ENCODE data around the gene SERPINB10.

The SERPINB10 gene

DNA sequence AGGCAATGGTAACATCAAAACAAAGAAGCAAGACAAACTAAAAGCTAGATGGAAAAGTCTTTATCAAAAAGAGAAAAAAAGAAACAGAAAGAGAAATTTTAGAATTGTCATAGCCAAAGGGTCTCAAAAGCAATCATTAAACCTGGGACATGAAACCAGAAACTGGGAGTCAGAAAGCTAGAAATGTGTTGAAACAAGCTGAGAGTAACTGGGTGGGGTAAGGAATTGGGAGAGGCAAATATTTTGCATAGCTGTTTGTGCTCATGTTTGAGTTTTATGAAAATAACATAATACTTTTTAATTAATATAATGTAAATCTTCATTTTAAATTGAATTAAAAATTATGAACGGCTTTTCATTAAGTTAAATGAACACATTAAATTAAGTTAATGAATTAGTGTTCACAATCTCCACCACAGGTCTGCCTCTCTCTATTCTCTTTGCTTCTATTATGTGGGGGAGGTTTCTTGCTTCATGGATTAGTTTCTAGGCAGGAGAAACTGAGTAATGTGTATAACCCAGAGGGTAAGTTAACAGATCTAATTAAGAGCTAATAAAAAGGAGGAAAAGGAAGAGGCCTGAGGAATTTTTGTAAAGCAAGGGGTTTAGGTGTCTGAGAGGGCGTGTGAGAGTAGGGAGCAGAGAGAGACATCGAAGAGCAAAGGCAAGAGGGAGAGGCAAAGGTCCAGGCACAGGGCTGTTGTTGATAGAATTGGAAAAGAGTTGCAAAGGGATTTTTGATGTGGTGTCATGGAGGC lies 40.2 kb upstream of the SERPINB10 start:
- Histone ChIP-seq H2BK120ac (ENCODE audit: insufficient read depth, low read length, poor library complexity) (no peak overlapping the region), H4K12ac (ENCODE audit: low read depth, low read length) (no peak overlapping the region), H2BK12ac (ENCODE audit: low read length) (no peak overlapping the region), H3K4me1 (ENCODE audit: control insufficient read depth in 1 of 2, insufficient read depth in 2 of 2, low read length in 2 of 2) (no peaks in the 10 kb centered on the region), H3K4me3 (ENCODE audit: low read depth, low read length) (no peak overlapping the region), H3K4ac (ENCODE audit: low read depth, low read length) (no peak overlapping the region), H2AFZ (ENCODE audit: insufficient read depth, low read length, poor library complexity) (no peak overlapping the region), H3K23ac (ENCODE audit: low read length) (no peak overlapping the region), H2AK5ac (ENCODE audit: low read length) (no peak overlapping the region), H3K79me2 (ENCODE audit: control insufficient read depth, insufficient read depth, low read length, poor library complexity) (no peaks in the 10 kb centered on the region), H3K79me1 (ENCODE audit: low read length) (no peaks in the 10 kb centered on the region), H2BK5ac (ENCODE audit: low read depth, low read length, poor library complexity) (no peak overlapping the region), H3K27me3 (ENCODE audit: insufficient read depth, low read length) (no peaks in the 10 kb centered on the region), H3K36me3 (ENCODE audit: control insufficient read depth in 1 of 2, insufficient read depth in 2 of 2, low read length in 2 of 2) (no peaks in the 10 kb centered on the region), H4K91ac (ENCODE audit: low read depth, low read length) (no peak overlapping the region), H3K9me3 (ENCODE audit: insufficient read depth, low read depth, low read length) (no peaks in the 10 kb centered on the region), H3K14ac (ENCODE audit: low read length) (no peak overlapping the region), H3K9ac (ENCODE audit: low read length) (no peak overlapping the region), H4K8ac (ENCODE audit: low read depth, low read length) (no peak overlapping the region), H3K18ac (ENCODE audit: low read length) (no peak overlapping the region), H3K4me2 (ENCODE audit: low read length) (no peak overlapping the region), H3K27ac (ENCODE audit: low read depth, low read length) (no peak overlapping the region)
- WGBS (ENCODE audit: extremely low coverage, insufficient coverage, insufficient read length): no CpG with 5 or more reads among the region's 3 CpGs
- peak in 1 of 2 donors; percentile 36 for DNase-seq

DNA sequence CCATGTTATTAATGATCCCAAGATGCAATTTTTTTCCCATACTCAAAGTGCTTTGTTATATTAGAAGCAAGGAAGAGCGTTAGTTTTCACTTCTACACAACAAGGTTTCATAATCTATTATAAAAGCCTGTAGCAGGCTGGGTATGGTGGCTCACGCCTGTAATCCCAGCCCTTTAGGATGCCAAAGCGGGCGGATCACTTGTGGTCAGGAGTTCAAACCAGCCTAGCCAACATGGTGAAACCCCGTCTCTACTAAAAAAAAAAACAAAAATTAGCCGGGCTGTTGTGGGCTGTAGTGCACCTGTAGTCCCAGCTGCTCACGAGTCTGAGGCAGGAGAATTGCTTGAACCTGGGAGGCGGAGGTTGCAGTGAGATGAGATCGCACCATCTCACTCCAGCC lies 39.2 kb upstream of the SERPINB10 start:
- Histone ChIP-seq H3K23ac (ENCODE audit: low read length) (no peak overlapping the region), H4K8ac (ENCODE audit: low read depth, low read length) (no peak overlapping the region), H3K4me2 (ENCODE audit: low read length) (no peak overlapping the region), H3K79me2 (ENCODE audit: control insufficient read depth, insufficient read depth, low read length, poor library complexity) (no peaks in the 10 kb centered on the region), H4K12ac (ENCODE audit: low read depth, low read length) (no peak overlapping the region), H3K4me3 (ENCODE audit: low read depth, low read length) (no peak overlapping the region), H2BK5ac (ENCODE audit: low read depth, low read length, poor library complexity) (no peak overlapping the region), H3K9ac (ENCODE audit: low read length) (no peak overlapping the region), H3K27ac (ENCODE audit: low read depth, low read length) (no peak overlapping the region), H2BK12ac (ENCODE audit: low read length) (no peak overlapping the region), H2AK5ac (ENCODE audit: low read length) (no peak overlapping the region), H3K36me3 (ENCODE audit: control insufficient read depth in 1 of 2, insufficient read depth in 2 of 2, low read length in 2 of 2) (no peaks in the 10 kb centered on the region), H3K9me3 (ENCODE audit: insufficient read depth, low read depth, low read length) (no peaks in the 10 kb centered on the region), H3K14ac (ENCODE audit: low read length) (no peak overlapping the region), H3K79me1 (ENCODE audit: low read length) (no peaks in the 10 kb centered on the region), H4K91ac (ENCODE audit: low read depth, low read length) (no peak overlapping the region), H3K27me3 (ENCODE audit: insufficient read depth, low read length) (no peaks in the 10 kb centered on the region), H2BK120ac (ENCODE audit: insufficient read depth, low read length, poor library complexity) (no peak overlapping the region), H3K4me1 (ENCODE audit: control insufficient read depth in 1 of 2, insufficient read depth in 2 of 2, low read length in 2 of 2) (no peaks in the 10 kb centered on the region), H3K18ac (ENCODE audit: low read length) (no peak overlapping the region), H3K4ac (ENCODE audit: low read depth, low read length) (no peak overlapping the region), H2AFZ (ENCODE audit: insufficient read depth, low read length, poor library complexity) (no peak overlapping the region)
- DNase-seq: peak in 1 of 2 donors; percentile 12
- no CpG with 5 or more reads among the region's 9 CpGs for WGBS (ENCODE audit: extremely low coverage, insufficient coverage, insufficient read length)

DNA sequence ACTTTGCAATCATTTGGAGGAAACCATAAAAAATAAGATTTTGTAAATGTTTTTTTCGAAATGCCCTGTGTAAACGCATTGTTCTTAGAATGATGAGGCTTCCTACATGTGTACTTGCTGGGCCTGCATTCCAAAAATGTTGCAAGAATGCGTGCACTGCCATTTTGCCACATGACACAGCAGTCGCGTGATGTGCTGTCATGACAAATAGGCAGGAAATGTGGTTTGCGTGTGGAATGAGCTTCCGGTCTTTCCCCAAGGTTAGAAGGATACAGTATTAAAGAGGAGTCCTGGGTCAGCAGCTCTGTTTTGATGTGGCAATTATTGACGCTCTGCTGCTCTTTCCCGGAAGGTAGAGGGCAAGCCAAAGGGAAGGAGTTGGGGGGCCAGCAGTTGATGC lies 38.4 kb upstream of the SERPINB10 start:
- DNase-seq: peak; percentile 94 to 99
- Histone ChIP-seq H4K91ac (ENCODE audit: low read depth, low read length) (no peak overlapping the region), H2BK120ac (ENCODE audit: insufficient read depth, low read length, poor library complexity) (no peak overlapping the region), H3K4ac (ENCODE audit: low read depth, low read length) (no peak overlapping the region), H3K79me1 (ENCODE audit: low read length) (no peaks in the 10 kb centered on the region), H4K12ac (ENCODE audit: low read depth, low read length) (no peak overlapping the region), H3K79me2 (ENCODE audit: control insufficient read depth, insufficient read depth, low read length, poor library complexity) (no peaks in the 10 kb centered on the region), H3K18ac (ENCODE audit: low read length) (no peak overlapping the region), H3K27ac (ENCODE audit: low read depth, low read length) (no peak overlapping the region), H4K8ac (ENCODE audit: low read depth, low read length) (no peak overlapping the region), H3K4me2 (ENCODE audit: low read length) (no peak overlapping the region), H3K23ac (ENCODE audit: low read length) (no peak overlapping the region), H3K9ac (ENCODE audit: low read length) (no peak overlapping the region), H2BK5ac (ENCODE audit: low read depth, low read length, poor library complexity) (no peak overlapping the region), H3K14ac (ENCODE audit: low read length) (no peak overlapping the region), H3K27me3 (ENCODE audit: insufficient read depth, low read length) (no peaks in the 10 kb centered on the region), H2AK5ac (ENCODE audit: low read length) (no peak overlapping the region), H3K9me3 (ENCODE audit: insufficient read depth, low read depth, low read length) (no peaks in the 10 kb centered on the region), H2BK12ac (ENCODE audit: low read length) (no peak overlapping the region), H3K36me3 (ENCODE audit: control insufficient read depth in 1 of 2, insufficient read depth in 2 of 2, low read length in 2 of 2) (no peaks in the 10 kb centered on the region), H2AFZ (ENCODE audit: insufficient read depth, low read length, poor library complexity) (no peak overlapping the region), H3K4me3 (ENCODE audit: low read depth, low read length) (no peak overlapping the region), H3K4me1 (ENCODE audit: control insufficient read depth in 1 of 2, insufficient read depth in 2 of 2, low read length in 2 of 2) (no peaks in the 10 kb centered on the region)
- no CpG with 5 or more reads among the region's 9 CpGs for WGBS (ENCODE audit: extremely low coverage, insufficient coverage, insufficient read length)

DNA sequence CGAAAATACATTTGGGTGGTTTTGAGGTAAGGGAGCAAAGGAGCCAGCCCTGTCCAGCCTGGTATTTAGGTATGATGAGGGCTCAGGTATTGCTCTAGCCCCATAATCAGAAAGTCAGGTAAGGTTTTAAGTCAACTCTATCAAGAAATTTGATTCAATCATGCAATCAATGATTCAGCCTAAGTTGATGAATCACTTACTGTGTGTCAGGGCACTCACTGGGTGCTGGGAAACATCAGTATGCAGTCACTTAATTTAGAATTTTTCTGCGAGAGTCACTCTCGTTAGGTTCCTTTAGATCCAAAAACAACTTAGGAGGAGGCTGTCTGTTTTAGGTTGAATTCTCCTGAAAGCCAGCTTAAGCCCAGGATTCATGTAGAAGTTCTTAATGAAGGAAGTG lies 37.9 kb upstream of the SERPINB10 start:
- WGBS (ENCODE audit: extremely low coverage, insufficient coverage, insufficient read length): no CpG with 5 or more reads among the region's 3 CpGs
- H3K27ac ChIP-seq (ENCODE audit: low read depth, low read length): no peak overlapping the region
- no peak overlapping the region for H2BK120ac ChIP-seq (ENCODE audit: insufficient read depth, low read length, poor library complexity)
- H2AFZ ChIP-seq (ENCODE audit: insufficient read depth, low read length, poor library complexity): no peak overlapping the region
- no peaks in the 10 kb centered on the region for H3K9me3 ChIP-seq (ENCODE audit: insufficient read depth, low read depth, low read length)
- no peaks in the 10 kb centered on the region for H3K79me2 ChIP-seq (ENCODE audit: control insufficient read depth, insufficient read depth, low read length, poor library complexity)
- no peaks in the 10 kb centered on the region for H3K36me3 ChIP-seq (ENCODE audit: control insufficient read depth in 1 of 2, insufficient read depth in 2 of 2, low read length in 2 of 2)
- no peak overlapping the region for H3K4me2 ChIP-seq (ENCODE audit: low read length)
- H3K79me1 ChIP-seq (ENCODE audit: low read length): no peaks in the 10 kb centered on the region
- H3K23ac ChIP-seq (ENCODE audit: low read length): no peak overlapping the region
- H4K12ac ChIP-seq (ENCODE audit: low read depth, low read length): no peak overlapping the region
- H3K9ac ChIP-seq (ENCODE audit: low read length): no peak overlapping the region
- no peak overlapping the region for H4K8ac ChIP-seq (ENCODE audit: low read depth, low read length)
- no peak overlapping the region for H2BK5ac ChIP-seq (ENCODE audit: low read depth, low read length, poor library complexity)
- no peak overlapping the region for H2BK12ac ChIP-seq (ENCODE audit: low read length)
- no peak overlapping the region for H3K18ac ChIP-seq (ENCODE audit: low read length)
- H3K27me3 ChIP-seq (ENCODE audit: insufficient read depth, low read length): no peaks in the 10 kb centered on the region
- H3K4me3 ChIP-seq (ENCODE audit: low read depth, low read length): no peak overlapping the region
- no peak overlapping the region for H2AK5ac ChIP-seq (ENCODE audit: low read length)
- H3K4ac ChIP-seq (ENCODE audit: low read depth, low read length): no peak overlapping the region
- no peak overlapping the region for H4K91ac ChIP-seq (ENCODE audit: low read depth, low read length)
- no peak overlapping the region for H3K14ac ChIP-seq (ENCODE audit: low read length)
- H3K4me1 ChIP-seq (ENCODE audit: control insufficient read depth in 1 of 2, insufficient read depth in 2 of 2, low read length in 2 of 2): no peaks in the 10 kb centered on the region
- DNase-seq: peak; percentile 51 to 84
